IMR-90 (cell line): Measurements from ENCODE around the gene LIN7C. TPM values are rescaled to one million over a fixed set of nuclear protein-coding genes. Genes with fewer than 3 reads are reported as not detected.

Experiments
- ATAC-seq: fragments of 200-7000 bp; cut with Tn5 transposase; 2 replicates; pipeline ENCODE4 v1.9.1; 2020; ENCODE audit warnings: low read depth, mild to moderate bottlenecking, moderate library complexity
- BruUV-seq: library from RNA; stranded (reverse); fragments of 400-500 nt; replicated peaks from 2 replicates; lab custom pipeline; 2021; lab: Mats Ljungman, UMichigan
- CTCF ChIA-PET: fragments of 300-600 bp; formaldehyde crosslinking; extraction: SDS; loops from one replicate; lab custom pipeline; 2021; ENCODE audit warnings: antibody characterized with exemption; lab: Yijun Ruan, JAX
- POLR2A ChIA-PET: fragments of 300-600 bp; sonication (Branson Sonifier 250); formaldehyde crosslinking; loops from one replicate; lab custom pipeline; 2022; ENCODE audit warnings: antibody characterized with exemption; ENCODE audit not compliant: unreplicated experiment; lab: Charles Lee
- DNase-seq: peaks from one replicate; pipeline ENCODE4 v3.0.0; 2013
- H2AFZ ChIP-seq: replicated peaks from 2 replicates; pipeline ENCODE3; 2013; ENCODE audit warnings: low read length, mild to moderate bottlenecking; ENCODE audit not compliant: poor library complexity
- H2AK5ac ChIP-seq: 2 replicates; pipeline ENCODE4 v1.6.1; 2013; ENCODE audit warnings: low read depth, low read length, inconsistent platforms
- H2AK9ac ChIP-seq: replicated peaks from 2 replicates; pipeline ENCODE3; 2013; ENCODE audit warnings: mild to moderate bottlenecking, low read depth, low read length, moderate library complexity; ENCODE audit not compliant: poor library complexity
- H2BK120ac ChIP-seq: 2 replicates; pipeline ENCODE4 v1.6.1; 2013; ENCODE audit warnings: low read depth, low read length, inconsistent platforms
- H2BK15ac ChIP-seq: 3 replicates; pipeline ENCODE4 v1.6.1; 2013; ENCODE audit warnings: low read depth, low read length, inconsistent platforms
- H2BK20ac ChIP-seq: 2 replicates; pipeline ENCODE4 v1.6.1; 2013; ENCODE audit warnings: low read depth, mild to moderate bottlenecking, inconsistent platforms, low read length, moderate library complexity
- H2BK5ac ChIP-seq: 2 replicates; pipeline ENCODE4 v1.6.1; 2013; ENCODE audit warnings: mild to moderate bottlenecking, low read depth, low read length, inconsistent platforms; ENCODE audit not compliant: poor library complexity, severe bottlenecking
- H3K14ac ChIP-seq: replicated peaks from 2 replicates; pipeline ENCODE4 v1.6.1; 2013; ENCODE audit warnings: low read depth, low read length, inconsistent platforms
- H3K18ac ChIP-seq: 2 replicates; pipeline ENCODE4 v1.6.1; 2013; ENCODE audit warnings: low read depth, low read length, control low read depth
- H3K23ac ChIP-seq: 2 replicates; pipeline ENCODE4 v1.6.1; 2013; ENCODE audit warnings: low read depth, low read length, inconsistent platforms
- H3K27ac ChIP-seq: 2 replicates; pipeline ENCODE4 v1.5.1; 2013; ENCODE audit warnings: mild to moderate bottlenecking, control low read depth, low read length; ENCODE audit not compliant: insufficient read depth
- H3K27me3 ChIP-seq: 2 replicates; pipeline ENCODE4 v1.6.1; 2013; ENCODE audit warnings: low read length; ENCODE audit not compliant: control insufficient read depth, insufficient read depth
- H3K36me3 ChIP-seq: 2 replicates; pipeline ENCODE4 v1.6.1; 2013; ENCODE audit warnings: low read length, mixed read lengths; ENCODE audit not compliant: control insufficient read depth, insufficient read depth
- H3K4ac ChIP-seq: 2 replicates; pipeline ENCODE4 v1.6.1; 2013; ENCODE audit warnings: low read depth, low read length, inconsistent platforms
- H3K4me1 ChIP-seq: 2 replicates; pipeline ENCODE4 v1.6.1; 2013; ENCODE audit warnings: low read length, mixed read lengths; ENCODE audit not compliant: control insufficient read depth, insufficient read depth
- H3K4me2 ChIP-seq: 2 replicates; pipeline ENCODE4 v1.6.1; 2013; ENCODE audit warnings: low read depth, mild to moderate bottlenecking, control low read depth, low read length, moderate library complexity
- H3K4me3 ChIP-seq: 2 replicates; pipeline ENCODE4 v1.5.1; 2013; ENCODE audit warnings: low read depth, mild to moderate bottlenecking, control low read depth, low read length, moderate library complexity; ENCODE audit not compliant: insufficient read depth
- H3K56ac ChIP-seq: 2 replicates; pipeline ENCODE4 v1.6.1; 2013; ENCODE audit warnings: low read length, inconsistent platforms; ENCODE audit not compliant: insufficient read depth; ENCODE audit errors: extremely low read depth
- H3K79me1 ChIP-seq, 2 experiments: 2 replicates each; pipeline ENCODE4 v1.6.1; 2013; ENCODE audit warnings: low read length in 2 of 2, inconsistent platforms in 1 of 2, low read depth in 1 of 2
- H3K9ac ChIP-seq: 2 replicates; pipeline ENCODE4 v1.6.1; 2013; ENCODE audit warnings: low read depth, low read length, control low read depth
- H3K9me1 ChIP-seq: 2 replicates; pipeline ENCODE4 v1.6.1; 2013; ENCODE audit warnings: low read length, inconsistent platforms; ENCODE audit not compliant: insufficient read depth
- H3K9me3 ChIP-seq: 2 replicates; pipeline ENCODE4 v1.6.1; 2013; ENCODE audit warnings: low read length; ENCODE audit not compliant: control insufficient read depth, insufficient read depth
- H4K20me1 ChIP-seq: 2 replicates; pipeline ENCODE4 v1.6.1; 2013; ENCODE audit warnings: low read length, inconsistent platforms; ENCODE audit not compliant: insufficient read depth
- H4K5ac ChIP-seq: 2 replicates; pipeline ENCODE4 v1.6.1; 2013; ENCODE audit warnings: mild to moderate bottlenecking, low read depth, low read length, control low read depth
- H4K8ac ChIP-seq, 2 experiments: 2 replicates each; pipeline ENCODE4 v1.6.1; 2013; ENCODE audit warnings: low read depth in 2 of 2, low read length in 2 of 2, control low read depth in 1 of 2, inconsistent platforms in 1 of 2
- H4K91ac ChIP-seq: 2 replicates; pipeline ENCODE4 v1.6.1; 2013; ENCODE audit warnings: low read depth, low read length, inconsistent platforms; ENCODE audit not compliant: insufficient read depth
- CHD1 ChIP-seq: IDR thresholded peaks from 2 replicates; pipeline ENCODE4 v1.6.1; 2012; ENCODE audit warnings: low read depth, low read length, improper control_type of control experiment
- FOS ChIP-seq: fragments of 150-350 bp; IDR thresholded peaks from 2 replicates; pipeline ENCODE4 v1.6.1; 2016; ENCODE audit warnings: low read depth, low read length
- MXI1 ChIP-seq: IDR thresholded peaks from 2 replicates; pipeline ENCODE4 v1.6.1; 2012; ENCODE audit warnings: low read depth, mild to moderate bottlenecking, low read length, moderate library complexity, borderline replicate concordance
- NFE2L2 ChIP-seq: fragments of 150-350 bp; IDR thresholded peaks from 2 replicates; pipeline ENCODE4 v1.6.1; 2016; ENCODE audit warnings: low read depth, mild to moderate bottlenecking, low read length
- RAD21 ChIP-seq: IDR thresholded peaks from 2 replicates; pipeline ENCODE4 v1.6.1; 2012; ENCODE audit warnings: low read length, improper control_type of control experiment
- RFX5 ChIP-seq: IDR thresholded peaks from 2 replicates; pipeline ENCODE4 v1.8.0; 2012; ENCODE audit warnings: low read depth, mild to moderate bottlenecking, low read length, moderate library complexity
- WGBS, 2 experiments: methylation state at CpG; one replicate each; pipeline versions ENCODE4 v1.1.5 to v1.1.7; 2013; ENCODE audit warnings: missing lambda C conversion rate in 2 of 2; ENCODE audit not compliant: insufficient read length in 1 of 2; ENCODE audit errors: extremely low coverage in 2 of 2; 5-methylcytosine and 5-hydroxymethylcytosine counted together
- dilution Hi-C: fragments of 300-500 bp; cut with HindIII; formaldehyde crosslinking; loops from one replicate; pipeline ENCODE4 v1.14.3; 2018; ENCODE audit warnings: low sequenced_read_pairs; ENCODE audit not compliant: unreplicated experiment
- in situ Hi-C: fragments of 300-500 bp; cut with MboI; formaldehyde crosslinking; loops from 3 replicates; pipeline ENCODE4 v1.14.3; 2019; ENCODE audit warnings: low sequenced_read_pairs, inconsistent platforms, mixed read lengths
- intact Hi-C: fragments of 100-400 bp; cut with micrococcal nuclease; formaldehyde crosslinking; loops from 2 replicates; pipeline ENCODE4 v1.10.0; 2022
- polyA plus RNA-seq, 3 experiments: library from polyadenylated mRNA; depleted of rRNA; stranded (reverse); fragments of >200 nt; gene quantifications; 2 replicates each; pipeline ENCODE4 v1.2.3, GENCODE V29; 2012; ENCODE audit warnings: low replicate concordance in 1 of 3
- total RNA-seq: library from RNA; depleted of rRNA; stranded (reverse); fragments of >200 nt; gene quantifications from 2 replicates; pipeline ENCODE4 v1.2.3, GENCODE V29; 2012
- TF ChIP-seq, protein P1 (sequence below): conservative IDR thresholded peaks from 2 replicates; pipeline ENCODE4 v1.5.1; 2012; ENCODE audit warnings: mild to moderate bottlenecking, low read depth, low read length, improper control_type of control experiment

The LIN7C gene
- total and polyA plus RNA-seq, 2 of the 4 experiments (the other 2 are of a cell fraction), result 12.2 to 25.5 TPM

- ATAC-seq, result no peak
- POLR2A ChIA-PET, result no interaction called here
- Histone ChIP-seq H3K4me3 (no peak overlapping the region), H3K36me3 (no peaks in the 10 kb centered on the region), H2BK5ac (no peak overlapping the region), H2BK20ac (no peak overlapping the region), H3K14ac (no peak overlapping the region), H3K27me3 (no peaks in the 10 kb centered on the region), H4K91ac (no peak overlapping the region), H2AK9ac (no peak overlapping the region), H3K9me1 (no peaks in the 10 kb centered on the region), H3K4me2 (no peak overlapping the region), H2BK120ac (no peak overlapping the region), H3K56ac (no peak overlapping the region), H2BK15ac (no peak overlapping the region), H3K79me1 (no peaks in the 10 kb centered on the region), H3K18ac (no peak overlapping the region), H3K4ac (no peak overlapping the region), H3K23ac (no peak overlapping the region), H2AK5ac (no peak overlapping the region), H3K4me1 (no peaks in the 10 kb centered on the region), H3K27ac (no peak overlapping the region), H4K8ac (no peak overlapping the region), H4K20me1 (no peaks in the 10 kb centered on the region), H2AFZ (no peak overlapping the region), H4K5ac (no peak overlapping the region), H3K9me3 (no peaks in the 10 kb centered on the region), H3K9ac (no peak overlapping the region)
- intact Hi-C loops, result no loop called here
- dilution Hi-C loops, result no loop called here
- WGBS, 2 experiments, result 83% methylated on average over 2 of the region's 3 CpGs; no CpG with 5 or more reads in 1 of the 2 experiments
- TF ChIP-seq NFE2L2, result no peak
- no peak for TF ChIP-seq RAD21
- TF ChIP-seq MXI1, result no peak
- TF ChIP-seq FOS, result no peak
- TF ChIP-seq RFX5, result no peak
- no peak for TF ChIP-seq CHD1
- TF ChIP-seq, protein P1, sequence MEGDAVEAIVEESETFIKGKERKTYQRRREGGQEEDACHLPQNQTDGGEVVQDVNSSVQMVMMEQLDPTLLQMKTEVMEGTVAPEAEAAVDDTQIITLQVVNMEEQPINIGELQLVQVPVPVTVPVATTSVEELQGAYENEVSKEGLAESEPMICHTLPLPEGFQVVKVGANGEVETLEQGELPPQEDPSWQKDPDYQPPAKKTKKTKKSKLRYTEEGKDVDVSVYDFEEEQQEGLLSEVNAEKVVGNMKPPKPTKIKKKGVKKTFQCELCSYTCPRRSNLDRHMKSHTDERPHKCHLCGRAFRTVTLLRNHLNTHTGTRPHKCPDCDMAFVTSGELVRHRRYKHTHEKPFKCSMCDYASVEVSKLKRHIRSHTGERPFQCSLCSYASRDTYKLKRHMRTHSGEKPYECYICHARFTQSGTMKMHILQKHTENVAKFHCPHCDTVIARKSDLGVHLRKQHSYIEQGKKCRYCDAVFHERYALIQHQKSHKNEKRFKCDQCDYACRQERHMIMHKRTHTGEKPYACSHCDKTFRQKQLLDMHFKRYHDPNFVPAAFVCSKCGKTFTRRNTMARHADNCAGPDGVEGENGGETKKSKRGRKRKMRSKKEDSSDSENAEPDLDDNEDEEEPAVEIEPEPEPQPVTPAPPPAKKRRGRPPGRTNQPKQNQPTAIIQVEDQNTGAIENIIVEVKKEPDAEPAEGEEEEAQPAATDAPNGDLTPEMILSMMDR, result no peak
- DNase-seq, result no peak
- no TSS peak for BruUV-seq
- in situ Hi-C loops, result no loop called here
- CTCF ChIA-PET, result no interaction called here
Measured at GRCh38 chr11:27553186-27553585, 46.6 kb upstream of the LIN7C start.
